Naive thymus-derived CD8-positive, alpha-beta T cell (primary cell): Measurements from ENCODE around the gene ILKAP. TPM values are rescaled to one million over a fixed set of nuclear protein-coding genes. Genes with fewer than 3 reads are reported as not detected.

Source experiments
- ATAC-seq, 2 donors: fragments of 150-1000 bp; cut with Tn5 transposase in 1 of 2; sonication (Bioruptor Pico), chemical (Tn5 transposase) in 1 of 2; 1 replicate in 1 of 2; 2 replicates in 1 of 2; pipeline ENCODE4 v1.10.0; 2021; ENCODE audit warnings: mild to moderate bottlenecking in 2 of 2, moderate library complexity in 2 of 2
- POLR2A ChIA-PET: fragments of 350-600 bp; sonication (Branson Sonifier 250); formaldehyde crosslinking; loops from one replicate; lab custom pipeline; 2021; ENCODE audit warnings: antibody characterized with exemption; lab: Charles Lee
- DNase-seq, 10 donors: peaks; one replicate each; pipeline versions ENCODE4 v3.0.0 to v3.0.0-alpha.2; 2020 to 2022
- H3K27ac Mint-ChIP-seq, 10 donors: one replicate each; pipeline ENCODE4 v1.8.0; 2020 to 2022; ENCODE audit warnings: mild to moderate bottlenecking in 10 of 10, mixed read lengths in 10 of 10, moderate library complexity in 4 of 10, inconsistent platforms in 1 of 10
- H3K27me3 Mint-ChIP-seq, 5 donors: one replicate each; pipeline ENCODE4 v1.8.0; 2021 to 2022; ENCODE audit warnings: mixed read lengths in 5 of 5
- H3K36me3 Mint-ChIP-seq, 3 donors: one replicate each; pipeline ENCODE4 v1.8.0; 2020 to 2022; ENCODE audit warnings: mixed read lengths in 3 of 3, mild to moderate bottlenecking in 2 of 3, inconsistent platforms in 1 of 3
- H3K4me1 Mint-ChIP-seq, 4 donors: one replicate each; pipeline ENCODE4 v1.8.0; 2021 to 2022; ENCODE audit warnings: mixed read lengths in 4 of 4
- H3K4me3 Mint-ChIP-seq, 10 donors: one replicate each; pipeline ENCODE4 v1.8.0; 2020 to 2022; ENCODE audit warnings: mild to moderate bottlenecking in 10 of 10, mixed read lengths in 10 of 10, moderate library complexity in 6 of 10, inconsistent platforms in 1 of 10
- H3K9me3 Mint-ChIP-seq, 9 donors: one replicate each; pipeline ENCODE4 v1.8.0; 2020 to 2022; ENCODE audit warnings: mixed read lengths in 9 of 9, mild to moderate bottlenecking in 3 of 9, inconsistent platforms in 1 of 9, moderate library complexity in 1 of 9
- polyA plus RNA-seq, 3 donors: library from polyadenylated mRNA; unstranded; fragments of 300-500 nt; fragmentation: Illumina TruSeq; gene quantifications; one replicate each; pipeline ENCODE4 v1.2.3, GENCODE V29; 2021
- total RNA-seq, 8 experiments: library from RNA in 2 of 8; stranded (reverse) in 2 of 8; gene quantifications; one replicate each; pipeline ENCODE4 v1.2.3 and lab custom pipeline; 2021 to 2026

ILKAP gene
- total and polyA plus RNA-seq, 5 experiments from 2014 or later = 39.1 to 100 (median 42.1) TPM

DNA sequence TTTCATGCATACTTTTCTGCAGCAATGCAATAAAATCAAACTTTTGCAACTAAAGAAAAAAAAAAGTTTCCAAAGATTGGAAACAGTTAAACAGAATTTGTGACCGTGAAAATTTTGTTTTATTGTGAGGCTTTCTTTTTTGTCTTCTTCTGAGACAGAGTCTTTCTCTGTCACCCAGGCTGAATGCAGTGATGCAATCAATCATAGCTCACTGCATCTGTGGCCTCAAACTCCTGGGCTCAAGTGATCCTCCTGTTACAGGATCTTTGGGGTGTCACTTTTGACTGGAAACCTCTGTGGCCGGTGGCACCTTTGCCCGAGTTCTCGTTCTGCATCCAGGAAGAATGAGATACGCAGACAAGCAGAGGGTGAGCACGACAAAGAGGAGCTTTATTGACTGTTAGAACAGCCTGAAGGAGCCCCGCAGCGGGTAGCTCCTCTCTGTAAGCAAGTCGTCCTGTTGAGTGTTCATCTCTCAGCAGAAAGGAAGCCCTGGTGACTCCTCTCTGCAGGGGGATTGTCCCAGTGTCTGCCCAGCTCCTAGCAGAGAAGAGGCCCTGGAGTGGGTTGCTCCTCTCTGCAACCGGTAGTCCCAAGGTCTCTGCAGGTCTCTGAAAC, 16.9 kb upstream of the ILKAP start:
- Mint-ChIP-seq H3K4me1 (no peaks in the 10 kb centered on the region), H3K27ac (peak overlapping the region in 1 of 10 donors; percentile 40), H3K36me3 (peaks cover 0 to 8% (median 0%) of the 10 kb centered on the region in 3 donors), H3K4me3 (peak overlapping the region in 4 of 10 donors; percentile 15 to 58 (median 43)), H3K27me3 (peaks cover under 1 to 5% (median 3%) of the 10 kb centered on the region in 5 donors), H3K9me3 (no peaks in the 10 kb centered on the region)
- DNase-seq (no peak), ATAC-seq (peak in 1 of 2 donors; percentile 53)
- POLR2A ChIA-PET = no interaction called here

DNA sequence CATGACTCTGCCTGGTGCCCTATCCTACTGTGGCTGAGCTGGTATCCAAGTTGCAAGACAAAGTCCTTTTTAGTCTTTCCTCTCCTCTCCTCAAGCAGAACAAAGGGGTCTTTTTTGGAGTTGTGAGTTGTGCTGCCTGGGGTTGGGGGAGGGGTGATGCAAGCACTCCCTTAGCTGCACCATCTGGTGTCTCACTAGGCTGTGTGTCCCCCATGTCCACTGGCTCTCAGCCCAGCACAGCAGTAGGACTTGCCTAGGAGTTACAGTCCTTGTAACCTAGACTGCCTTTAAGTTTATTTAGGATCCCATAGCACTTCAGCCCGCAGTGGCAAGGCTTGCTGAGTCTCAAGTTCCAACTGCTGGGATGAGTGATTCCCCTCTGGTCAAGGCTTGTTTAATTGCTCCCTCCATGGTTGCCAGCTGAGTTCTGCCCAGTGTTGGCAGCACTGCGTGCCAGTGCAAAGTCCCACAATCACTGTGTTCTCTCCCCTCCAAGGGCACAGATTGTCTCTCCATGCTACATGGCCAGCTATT, 13.2 kb upstream of the ILKAP start:
- H3K4me3 Mint-ChIP-seq = no peak overlapping the region
- H3K4me1 Mint-ChIP-seq = no peaks in the 10 kb centered on the region
- H3K36me3 Mint-ChIP-seq = peaks cover 0 to 6% (median 2%) of the 10 kb centered on the region in 3 donors
- ATAC-seq (no peak), DNase-seq (no peak)
- peaks cover 0 to 2% (median 0%) of the 10 kb centered on the region in 9 donors for H3K9me3 Mint-ChIP-seq
- POLR2A ChIA-PET = interaction anchor here (1.3 kb wide), 1 partner anchor 13 kb away, joined by 4 read pairs; no protein-coding TSS in a partner anchor
- peaks cover 11 to 25% (median 23%) of the 10 kb centered on the region in 5 donors for H3K27me3 Mint-ChIP-seq
- H3K27ac Mint-ChIP-seq = no peak overlapping the region

DNA sequence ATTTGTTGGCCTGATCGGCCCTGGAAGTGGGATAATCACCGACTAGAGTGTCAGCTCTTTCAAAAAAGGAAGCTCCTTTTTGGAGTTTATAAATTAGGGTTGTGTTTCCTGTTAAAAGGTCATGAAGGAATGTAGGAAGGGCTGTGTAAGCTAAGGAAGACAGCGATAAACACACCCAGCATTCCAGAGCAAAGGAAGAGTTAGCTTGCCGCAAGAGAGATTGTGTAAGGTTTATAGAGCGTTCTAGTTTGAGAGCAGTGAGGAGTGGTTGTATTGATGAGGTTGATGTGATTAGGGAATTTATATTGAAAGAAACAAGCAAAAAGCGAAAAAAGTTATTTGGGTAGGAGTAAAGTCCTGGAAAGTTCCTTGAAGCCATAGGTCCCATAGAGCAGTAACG, 3.5 kb upstream of the ILKAP start:
- Mint-ChIP-seq H3K27ac (no peak overlapping the region), H3K4me3 (no peak overlapping the region), H3K36me3 (no peaks in the 10 kb centered on the region), H3K4me1 (peaks cover 6 to 18% (median 12%) of the 10 kb centered on the region in 4 donors), H3K27me3 (peaks cover 0 to 4% (median 0%) of the 10 kb centered on the region in 5 donors), H3K9me3 (no peaks in the 10 kb centered on the region)
- no peak for ATAC-seq
- POLR2A ChIA-PET = no interaction called here
- DNase-seq = no peak

DNA sequence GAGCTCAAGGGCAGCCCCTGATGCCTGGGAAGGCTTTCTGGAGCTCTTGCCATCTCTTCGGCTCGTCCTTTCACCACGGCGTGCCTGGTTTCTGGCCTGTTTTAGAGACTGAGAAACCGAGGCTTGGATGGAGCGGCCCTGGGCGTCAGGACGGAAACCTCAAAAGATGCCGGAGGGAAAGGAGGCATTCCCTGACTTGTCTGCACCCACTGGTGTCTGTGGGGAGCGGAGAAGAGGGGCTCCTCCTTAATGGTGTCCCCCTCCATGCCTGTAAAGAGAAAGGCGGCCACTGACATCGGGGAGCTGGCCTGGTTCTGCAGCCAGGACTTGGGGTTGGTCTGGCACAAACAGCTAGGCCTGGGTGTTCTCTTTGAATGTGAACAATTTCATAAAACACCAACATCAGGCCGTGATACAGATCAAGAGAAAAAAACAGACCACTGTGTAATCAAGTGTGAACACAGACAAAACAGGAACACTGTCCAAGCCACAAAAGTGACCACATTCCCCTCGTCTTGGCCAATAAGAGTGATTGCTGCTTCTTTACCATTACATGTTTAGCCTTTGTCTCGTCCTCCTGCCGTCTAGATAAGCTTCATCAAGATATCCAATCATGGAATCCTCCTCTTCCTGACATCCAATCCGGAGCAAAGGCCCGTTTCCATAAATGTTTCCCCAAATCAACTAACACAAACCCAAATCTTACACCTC, 633 bp upstream of the ILKAP start:
- POLR2A ChIA-PET = interaction anchor here (0.5 to 3.0 kb wide), 8 partner anchors 13 to 254 kb away, joined by 3 to 17 read pairs (median 4); partner anchors contain the start of gene HES6
- peaks cover 18 to 45% (median 39%) of the 10 kb centered on the region in 4 donors for H3K4me1 Mint-ChIP-seq
- ATAC-seq = no peak
- no peaks in the 10 kb centered on the region for H3K27me3 Mint-ChIP-seq
- DNase-seq = no peak
- no peaks in the 10 kb centered on the region for H3K9me3 Mint-ChIP-seq
- peak overlapping the region; percentile 55 to 95 (median 84) for H3K4me3 Mint-ChIP-seq
- peaks cover 0 to 13% (median 0%) of the 10 kb centered on the region in 3 donors for H3K36me3 Mint-ChIP-seq
- H3K27ac Mint-ChIP-seq = peak overlapping the region; percentile 78 to 97 (median 92)

DNA sequence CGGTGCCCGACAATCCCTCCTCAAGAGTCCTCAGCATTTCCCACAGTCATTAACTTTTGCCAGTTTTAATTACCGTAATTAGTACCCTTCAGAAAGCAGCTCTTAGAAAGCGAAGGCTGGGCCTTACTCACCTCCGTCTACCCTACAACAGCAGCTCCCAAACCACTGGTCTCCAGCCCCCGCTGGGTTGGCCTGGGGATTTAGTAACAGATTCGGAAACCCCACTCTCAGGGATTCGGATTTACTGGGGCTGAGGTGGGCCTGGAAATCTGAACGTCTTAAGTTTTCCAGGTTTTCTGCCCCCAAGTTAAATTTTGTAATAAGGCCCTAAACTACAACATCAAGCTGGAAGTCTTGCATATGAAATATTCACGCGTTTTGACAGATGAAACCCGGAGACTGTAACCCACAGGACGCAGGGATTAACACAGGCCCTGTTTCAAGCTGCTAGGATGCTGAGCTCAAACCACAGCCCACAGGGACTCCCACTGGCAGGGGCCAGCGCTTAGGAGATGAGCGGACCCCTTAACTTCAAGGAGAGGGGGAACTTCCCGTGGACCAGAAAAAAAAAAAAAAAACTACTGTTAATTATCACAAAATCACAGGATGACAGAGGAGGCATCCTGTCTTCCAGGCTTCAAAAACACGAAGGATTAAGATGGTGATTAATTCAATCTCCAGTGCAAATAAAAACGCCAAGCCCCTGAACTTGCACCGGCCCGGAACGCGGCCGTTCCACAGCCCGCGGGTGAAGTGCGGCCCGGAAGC, 985 bp downstream of the ILKAP start:
- Mint-ChIP-seq H3K27me3 (no peaks in the 10 kb centered on the region), H3K36me3 (peaks cover 0 to 16% (median 0%) of the 10 kb centered on the region in 3 donors), H3K27ac (peak overlapping the region; percentile 83 to 96 (median 92)), H3K4me3 (peak overlapping the region; percentile 80 to 95 (median 88)), H3K9me3 (no peaks in the 10 kb centered on the region), H3K4me1 (peaks cover 25 to 62% (median 50%) of the 10 kb centered on the region in 4 donors)
- ATAC-seq (peak in 1 of 2 donors; percentile 14), DNase-seq (peak in 6 of 10 donors; percentile 3 to 40 (median 22))
- POLR2A ChIA-PET = interaction anchor here (0.6 to 3.0 kb wide), 7 partner anchors 9 to 201 kb away, joined by 3 to 17 read pairs (median 5); partner anchors contain the start of genes HES6 and SCLY

DNA sequence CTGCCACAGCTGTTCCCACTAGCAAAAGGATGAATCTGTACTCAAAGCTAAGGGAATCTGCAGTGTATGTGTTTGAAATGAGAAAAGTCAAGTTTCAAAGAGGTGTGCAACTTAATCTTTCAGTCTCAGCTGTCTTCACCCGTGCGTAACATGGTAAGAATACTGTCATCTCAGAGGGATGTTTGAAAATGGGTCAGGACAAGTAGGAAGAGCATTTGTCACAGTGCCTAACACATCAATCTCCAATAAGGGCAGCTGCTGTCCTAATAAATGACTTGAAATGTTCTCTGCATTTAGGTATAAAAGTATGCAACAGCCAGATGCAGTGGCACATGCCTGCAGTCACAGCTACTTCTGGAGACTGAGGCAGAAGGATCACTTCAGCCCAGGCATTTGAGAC, 13.1 kb downstream of the ILKAP start:
- ATAC-seq = no peak
- H3K27ac Mint-ChIP-seq = no peak overlapping the region
- POLR2A ChIA-PET = interaction anchor here (0.8 kb wide), 1 partner anchor 41 kb away, joined by 7 read pairs; no protein-coding TSS in a partner anchor
- H3K4me3 Mint-ChIP-seq = no peak overlapping the region
- H3K4me1 Mint-ChIP-seq = peaks cover 0 to 11% (median 3%) of the 10 kb centered on the region in 4 donors
- DNase-seq = no peak
- no peaks in the 10 kb centered on the region for H3K27me3 Mint-ChIP-seq
- peaks cover 12 to 95% (median 34%) of the 10 kb centered on the region in 3 donors for H3K36me3 Mint-ChIP-seq
- H3K9me3 Mint-ChIP-seq = no peaks in the 10 kb centered on the region

DNA sequence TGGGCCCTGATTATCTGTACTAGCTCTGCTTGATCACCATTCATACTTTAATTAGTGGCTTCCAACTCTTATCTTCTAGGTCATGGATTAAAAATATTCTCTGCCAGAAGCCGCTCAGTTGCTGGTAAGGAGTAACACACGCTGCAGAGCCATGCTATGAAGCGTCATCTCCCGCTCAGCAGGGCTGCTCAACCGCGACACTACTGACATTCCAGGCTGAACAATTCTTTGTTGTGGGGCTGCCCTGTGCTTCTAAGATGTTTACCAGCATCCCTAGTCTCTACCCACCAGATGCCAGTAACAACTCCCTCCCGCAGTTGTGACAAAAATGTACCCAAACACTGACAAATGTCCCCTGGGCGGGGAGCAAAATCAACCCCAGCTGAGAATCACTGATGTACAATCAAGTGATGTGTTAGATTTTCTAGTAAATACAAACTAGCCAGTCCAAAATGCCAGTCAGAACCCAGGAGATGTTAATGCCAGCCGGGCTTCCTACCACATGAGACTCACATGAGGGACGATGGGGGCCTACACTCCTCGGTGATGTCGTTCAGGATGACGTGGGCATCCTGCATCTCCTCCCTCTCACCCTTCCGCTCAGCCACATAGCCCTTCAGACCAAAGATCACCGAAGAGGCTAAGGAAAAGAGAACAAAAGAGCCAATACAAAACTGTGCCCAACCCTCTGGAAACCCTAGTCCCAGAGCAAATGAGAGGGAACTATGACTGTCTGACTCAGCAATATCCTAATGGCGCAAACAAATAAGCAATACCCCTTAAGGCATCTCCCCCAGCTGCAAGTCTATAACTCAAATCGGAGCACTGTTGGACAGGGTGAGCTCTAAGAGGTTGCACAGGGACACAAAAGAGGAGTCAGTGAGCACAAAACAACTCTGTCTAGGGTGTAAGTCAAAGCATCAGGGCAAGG, 15.6 kb downstream of the ILKAP start:
- H3K27me3 Mint-ChIP-seq = no peaks in the 10 kb centered on the region
- peaks cover 12 to 98% (median 49%) of the 10 kb centered on the region in 3 donors for H3K36me3 Mint-ChIP-seq
- no peak for DNase-seq
- H3K9me3 Mint-ChIP-seq = no peaks in the 10 kb centered on the region
- peaks cover 0 to 26% (median 4%) of the 10 kb centered on the region in 4 donors for H3K4me1 Mint-ChIP-seq
- ATAC-seq = no peak
- H3K27ac Mint-ChIP-seq = peak overlapping the region in 4 of 10 donors; percentile 26 to 41 (median 34)
- no peak overlapping the region for H3K4me3 Mint-ChIP-seq
- POLR2A ChIA-PET = no interaction called here

DNA sequence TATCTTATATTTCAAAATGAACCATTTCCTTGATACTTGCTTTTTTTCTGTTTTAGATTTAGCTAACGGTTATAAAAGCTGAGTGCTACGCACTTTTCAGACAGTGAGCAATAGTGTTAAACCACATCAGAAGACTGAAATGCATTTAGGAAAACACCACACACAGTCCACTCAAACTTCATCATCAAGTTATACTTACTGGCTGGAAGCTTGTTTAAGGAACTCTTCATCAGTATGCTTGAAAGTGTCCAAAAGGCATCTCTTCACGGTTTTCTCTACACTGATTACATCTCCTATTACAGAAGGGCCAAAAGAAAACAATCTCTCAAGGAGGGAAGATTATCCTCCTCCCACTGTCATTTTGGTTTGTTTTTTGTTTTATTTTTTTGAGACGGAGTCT, 19.7 kb downstream of the ILKAP start:
- Mint-ChIP-seq H3K4me3 (peak overlapping the region in 1 of 10 donors; percentile 13), H3K27me3 (no peaks in the 10 kb centered on the region), H3K9me3 (no peaks in the 10 kb centered on the region), H3K27ac (peak overlapping the region in 2 of 10 donors; percentile 42 to 76), H3K36me3 (peaks cover 17 to 100% (median 50%) of the 10 kb centered on the region in 3 donors), H3K4me1 (peaks cover 0 to 26% (median 5%) of the 10 kb centered on the region in 4 donors)
- ATAC-seq (no peak), DNase-seq (no peak)
- POLR2A ChIA-PET = no interaction called here

DNA sequence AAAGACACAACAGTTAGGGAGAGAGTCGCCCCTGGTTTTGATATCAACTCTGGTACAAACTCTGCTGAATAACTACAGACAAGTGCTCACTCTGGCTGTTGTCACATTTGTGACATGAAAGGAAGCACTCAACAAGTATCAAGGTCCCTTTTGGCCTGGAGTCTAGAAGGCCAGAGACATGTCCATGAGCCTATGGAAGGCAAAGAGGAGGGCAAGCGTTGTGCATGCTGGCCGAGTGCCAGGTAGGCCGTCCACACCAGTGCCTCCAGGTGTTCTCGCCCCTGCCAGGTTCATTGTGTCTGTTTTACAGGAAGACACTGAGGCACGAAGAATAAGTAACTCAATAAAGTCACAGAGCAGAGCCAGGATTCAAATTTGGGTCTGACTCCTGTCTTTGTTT, 21.1 kb downstream of the ILKAP start:
- no peak for ATAC-seq
- H3K4me3 Mint-ChIP-seq = no peak overlapping the region
- no peaks in the 10 kb centered on the region for H3K27me3 Mint-ChIP-seq
- no peaks in the 10 kb centered on the region for H3K9me3 Mint-ChIP-seq
- peak overlapping the region in 1 of 10 donors; percentile 51 for H3K27ac Mint-ChIP-seq
- DNase-seq = no peak
- POLR2A ChIA-PET = no interaction called here
- H3K4me1 Mint-ChIP-seq = peaks cover 0 to 26% (median 4%) of the 10 kb centered on the region in 4 donors
- peaks cover 6 to 100% (median 40%) of the 10 kb centered on the region in 3 donors for H3K36me3 Mint-ChIP-seq

DNA sequence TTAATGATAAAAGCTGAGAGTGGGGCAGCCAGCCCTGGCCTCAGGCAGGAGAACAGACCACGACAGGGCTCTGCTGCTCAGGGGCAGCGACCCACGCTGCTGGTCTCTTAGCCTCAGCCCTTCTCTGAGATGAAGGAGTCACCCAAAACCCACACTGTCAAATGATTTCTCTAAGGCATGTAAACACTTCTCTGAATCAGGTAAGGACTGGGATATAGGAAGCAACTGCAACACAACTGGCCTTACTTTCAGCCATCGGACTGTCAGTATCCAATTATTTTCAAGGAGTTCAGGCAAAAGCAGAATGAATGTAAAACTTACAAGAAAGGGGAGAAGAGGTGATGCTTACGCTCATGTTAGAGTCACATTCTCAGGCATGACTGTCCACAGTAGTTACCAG, 22.9 kb downstream of the ILKAP start:
- no peak for ATAC-seq
- peak overlapping the region in 2 of 10 donors; percentile 25 to 47 for H3K27ac Mint-ChIP-seq
- H3K27me3 Mint-ChIP-seq = no peaks in the 10 kb centered on the region
- H3K36me3 Mint-ChIP-seq = peaks cover 12 to 98% (median 35%) of the 10 kb centered on the region in 3 donors
- no peaks in the 10 kb centered on the region for H3K9me3 Mint-ChIP-seq
- H3K4me3 Mint-ChIP-seq = no peak overlapping the region
- DNase-seq = no peak
- POLR2A ChIA-PET = no interaction called here
- peaks cover 0 to 21% (median 6%) of the 10 kb centered on the region in 4 donors for H3K4me1 Mint-ChIP-seq

DNA sequence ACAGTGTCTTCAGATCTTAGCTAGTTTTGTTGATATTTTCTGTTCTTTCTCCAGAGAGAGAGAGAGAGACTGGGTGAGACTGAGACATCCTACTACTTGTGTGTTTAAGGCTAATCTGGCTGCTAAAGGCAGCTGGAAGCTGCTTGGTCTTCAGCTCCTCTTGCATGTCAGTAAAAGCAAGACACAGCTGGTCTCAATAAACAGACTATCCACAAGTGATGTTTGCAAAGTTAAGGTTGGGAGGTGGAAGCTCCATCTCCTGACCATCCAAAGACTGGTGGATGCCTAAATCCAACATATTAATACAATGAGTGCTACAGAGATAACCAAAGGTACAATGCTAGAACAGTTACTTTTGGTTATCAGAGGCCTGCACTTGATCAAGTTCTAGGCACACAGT, 26.9 kb downstream of the ILKAP start:
- Mint-ChIP-seq H3K36me3 (peaks cover 6 to 96% (median 14%) of the 10 kb centered on the region in 3 donors), H3K9me3 (no peaks in the 10 kb centered on the region), H3K4me3 (peak overlapping the region in 1 of 10 donors; percentile 61), H3K4me1 (peaks cover 0 to 10% (median 2%) of the 10 kb centered on the region in 4 donors), H3K27ac (peak overlapping the region in 6 of 10 donors; percentile 0 to 57 (median 17)), H3K27me3 (no peaks in the 10 kb centered on the region)
- DNase-seq = no peak
- ATAC-seq = no peak
- POLR2A ChIA-PET = no interaction called here
